ENCODE results near the gene ITPR1.

ITPR1 gene

DNA sequence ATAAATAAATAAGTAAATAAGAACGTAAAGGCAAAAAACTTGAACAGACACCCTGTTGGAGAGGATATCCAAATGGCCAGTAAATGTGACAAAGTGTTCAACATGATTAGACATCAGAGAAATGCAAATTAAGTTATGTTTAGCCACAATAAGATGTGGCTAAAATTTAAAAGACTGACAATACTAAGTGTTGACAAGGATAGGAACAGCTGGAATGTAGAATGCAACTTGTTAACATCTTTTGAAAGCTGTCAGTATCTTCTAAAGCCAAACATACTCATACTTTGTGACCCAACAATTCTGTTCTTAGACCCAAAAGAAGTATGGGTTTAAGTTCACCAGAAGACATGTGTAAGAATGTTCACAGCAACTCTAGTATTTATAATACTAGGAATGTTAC lies 197.1 kb downstream of the ITPR1 start:
- peaks cover 6% of the 10 kb centered on the region for H3K4me1 Mint-ChIP-seq
- H3K9me3 Mint-ChIP-seq, result peaks cover 1% of the 10 kb centered on the region
- peaks cover 62% of the 10 kb centered on the region for H3K36me3 Mint-ChIP-seq
- H3K27me3 Mint-ChIP-seq, result no peaks in the 10 kb centered on the region
- no peak overlapping the region for H3K27ac Mint-ChIP-seq
- DNase-seq (ENCODE audit: low spot score in 2 of 2) (no peak), ATAC-seq (ENCODE audit: low read depth) (no peak)
- no peak overlapping the region for H3K4me3 Mint-ChIP-seq

DNA sequence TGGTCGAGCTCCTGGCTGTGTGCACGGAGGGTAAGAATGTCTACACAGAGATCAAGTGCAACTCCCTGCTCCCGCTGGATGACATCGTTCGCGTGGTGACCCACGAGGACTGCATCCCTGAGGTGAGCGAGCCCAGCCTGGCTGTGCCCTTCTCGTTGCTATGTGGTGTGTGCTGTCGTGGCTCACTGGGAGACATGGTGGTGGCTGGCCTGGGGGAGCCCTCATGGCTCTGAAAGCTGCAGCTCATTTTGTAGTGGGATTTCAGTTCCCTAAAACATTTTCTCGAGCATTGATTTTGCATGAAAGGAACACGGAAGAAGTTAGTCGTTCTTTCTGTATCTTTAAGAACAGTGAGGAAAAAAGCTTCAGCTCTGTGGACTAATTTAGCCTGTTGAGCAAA lies 200.5 kb downstream of the ITPR1 start:
- Mint-ChIP-seq H3K36me3 (peaks cover 48% of the 10 kb centered on the region), H3K27ac (peak overlapping the region; percentile 35), H3K4me1 (peaks cover 12% of the 10 kb centered on the region), H3K9me3 (peaks cover 1% of the 10 kb centered on the region), H3K27me3 (no peaks in the 10 kb centered on the region), H3K4me3 (no peak overlapping the region)
- DNase-seq (ENCODE audit: low spot score in 2 of 2), result no peak
- peak; percentile 56 for ATAC-seq (ENCODE audit: low read depth)

DNA sequence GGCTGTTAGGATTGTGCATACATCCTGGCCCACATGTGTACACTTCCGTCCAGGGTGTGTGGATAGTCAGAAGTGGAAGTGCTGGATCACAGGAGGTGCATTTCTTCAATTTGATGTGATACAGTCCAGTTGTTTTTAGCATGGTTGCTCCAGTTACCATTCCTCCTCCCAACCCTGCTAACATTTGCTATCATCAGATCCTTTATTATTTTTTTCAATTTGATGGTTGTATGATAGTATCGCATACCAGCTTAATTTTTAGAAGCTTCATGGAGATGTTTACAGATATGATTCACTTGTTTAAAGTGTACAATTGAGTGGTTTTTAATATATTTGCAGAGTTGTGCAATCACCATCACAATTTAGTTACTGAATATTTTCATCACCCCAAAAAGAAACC lies 202.7 kb downstream of the ITPR1 start:
- DNase-seq (ENCODE audit: low spot score in 2 of 2) (no peak), ATAC-seq (ENCODE audit: low read depth) (no peak)
- Mint-ChIP-seq H3K27ac (peak overlapping the region; percentile 55), H3K4me1 (peaks cover 12% of the 10 kb centered on the region), H3K36me3 (peaks cover 45% of the 10 kb centered on the region), H3K27me3 (no peaks in the 10 kb centered on the region), H3K9me3 (no peaks in the 10 kb centered on the region), H3K4me3 (no peak overlapping the region)

DNA sequence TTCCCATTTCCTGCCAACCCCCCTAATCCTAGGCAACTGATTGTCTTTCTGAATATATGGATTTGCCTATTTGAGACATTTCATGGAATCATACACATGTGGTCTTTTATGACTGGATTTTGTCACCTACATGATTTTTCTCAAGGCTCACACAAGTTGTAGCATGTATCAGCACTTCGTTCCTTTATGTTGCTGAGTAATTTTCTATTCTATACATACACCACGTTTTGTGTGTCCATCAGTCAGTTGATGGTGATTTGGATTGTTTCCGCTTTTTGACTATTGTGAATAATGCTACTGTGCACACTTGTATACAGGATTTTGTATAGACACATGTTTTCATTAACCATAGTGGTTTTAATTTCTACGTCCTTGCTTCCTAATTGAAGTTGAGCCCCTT lies 203.1 kb downstream of the ITPR1 start:
- H3K9me3 Mint-ChIP-seq, result no peaks in the 10 kb centered on the region
- H3K36me3 Mint-ChIP-seq, result peaks cover 43% of the 10 kb centered on the region
- peak overlapping the region; percentile 55 for H3K27ac Mint-ChIP-seq
- no peak overlapping the region for H3K4me3 Mint-ChIP-seq
- no peaks in the 10 kb centered on the region for H3K27me3 Mint-ChIP-seq
- ATAC-seq (ENCODE audit: low read depth) (no peak), DNase-seq (ENCODE audit: low spot score in 2 of 2) (no peak)
- H3K4me1 Mint-ChIP-seq, result peaks cover 12% of the 10 kb centered on the region

DNA sequence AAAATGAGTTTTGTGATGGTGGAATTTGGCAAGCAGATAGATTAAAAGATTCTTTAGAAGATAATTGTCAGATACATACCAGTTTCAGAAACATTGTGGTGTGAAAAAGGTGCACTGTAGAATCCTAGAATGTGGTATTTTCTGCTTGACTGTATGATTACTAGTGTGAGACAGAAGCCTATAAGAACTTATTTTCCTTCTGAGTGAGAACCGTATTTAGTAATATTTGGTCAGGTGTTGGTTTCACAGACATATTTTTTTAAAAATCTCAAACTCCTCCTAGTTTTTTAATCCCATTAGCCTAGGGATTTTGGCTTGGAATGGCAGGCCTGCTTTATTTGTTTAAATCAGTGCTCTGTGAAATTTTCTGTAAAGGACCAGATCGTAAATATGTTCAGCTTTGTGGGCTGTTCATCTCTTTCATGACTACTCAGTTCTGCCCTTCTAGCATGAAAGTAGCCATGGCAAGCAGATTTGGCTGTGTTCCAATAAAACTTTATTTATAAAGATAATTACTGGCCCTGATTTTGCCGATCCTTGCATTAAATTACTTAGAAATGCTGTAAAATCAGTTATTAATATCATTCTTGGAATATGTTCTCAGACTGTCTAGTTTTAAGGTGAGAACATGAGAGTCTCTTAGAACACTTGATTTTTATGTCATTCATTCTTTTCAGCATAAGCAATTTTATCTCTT lies 205.1 kb downstream of the ITPR1 start:
- ATAC-seq (ENCODE audit: low read depth) (no peak), DNase-seq (ENCODE audit: low spot score in 2 of 2) (no peak)
- Mint-ChIP-seq H3K36me3 (peaks cover 44% of the 10 kb centered on the region), H3K4me3 (no peak overlapping the region), H3K9me3 (no peaks in the 10 kb centered on the region), H3K27me3 (no peaks in the 10 kb centered on the region), H3K4me1 (peaks cover 11% of the 10 kb centered on the region), H3K27ac (peak overlapping the region; percentile 45)

DNA sequence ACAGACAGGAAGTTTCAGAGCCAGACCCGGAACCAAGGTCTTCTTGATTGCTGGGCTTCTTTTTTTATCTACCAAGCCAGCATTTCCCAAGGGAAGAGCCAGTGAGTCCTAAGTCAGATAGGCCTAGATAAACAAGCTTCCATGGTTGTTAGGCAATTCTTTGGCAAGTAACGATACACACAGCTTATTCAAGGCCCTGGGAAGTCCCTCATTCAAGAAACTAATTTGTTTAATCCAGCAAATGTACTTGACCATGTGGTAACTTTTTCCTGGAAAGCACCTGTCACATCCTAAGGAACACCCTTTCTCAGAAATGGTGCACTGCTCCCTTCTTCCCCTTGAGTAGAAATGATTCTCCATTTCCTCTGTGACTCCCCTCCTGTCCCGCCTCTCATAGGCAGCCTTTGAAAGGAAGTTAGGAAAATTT lies 209.9 kb downstream of the ITPR1 start:
- DNase-seq (ENCODE audit: low spot score in 2 of 2), result no peak
- H3K4me3 Mint-ChIP-seq, result no peak overlapping the region
- peaks cover 48% of the 10 kb centered on the region for H3K36me3 Mint-ChIP-seq
- no peak for ATAC-seq (ENCODE audit: low read depth)
- no peaks in the 10 kb centered on the region for H3K27me3 Mint-ChIP-seq
- H3K9me3 Mint-ChIP-seq, result no peaks in the 10 kb centered on the region
- H3K4me1 Mint-ChIP-seq, result no peaks in the 10 kb centered on the region
- peak overlapping the region; percentile 15 for H3K27ac Mint-ChIP-seq

DNA sequence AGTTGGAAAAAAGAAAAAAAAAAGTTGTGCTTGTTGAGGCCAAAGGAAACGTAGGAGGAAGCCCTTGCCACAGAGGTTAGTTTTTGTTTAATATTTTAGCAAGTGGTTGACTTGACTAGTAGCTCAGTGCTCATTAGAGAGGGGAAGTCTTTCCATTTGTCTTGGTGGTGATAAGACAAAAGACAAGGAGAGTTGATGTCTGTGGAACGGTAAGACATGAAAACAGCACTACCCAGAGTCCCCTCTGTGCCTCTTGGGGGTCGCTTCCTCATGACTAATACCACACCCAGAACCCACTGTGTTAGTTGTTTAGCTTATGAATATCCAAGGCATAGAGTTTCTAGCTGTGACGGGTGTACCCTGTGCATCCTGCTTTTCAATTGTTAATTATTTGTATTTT lies 211.4 kb downstream of the ITPR1 start:
- DNase-seq (ENCODE audit: low spot score in 2 of 2) (no peak), ATAC-seq (ENCODE audit: low read depth) (no peak)
- Mint-ChIP-seq H3K36me3 (peaks cover 51% of the 10 kb centered on the region), H3K27ac (no peak overlapping the region), H3K9me3 (no peaks in the 10 kb centered on the region), H3K27me3 (no peaks in the 10 kb centered on the region), H3K4me1 (no peaks in the 10 kb centered on the region), H3K4me3 (no peak overlapping the region)

DNA sequence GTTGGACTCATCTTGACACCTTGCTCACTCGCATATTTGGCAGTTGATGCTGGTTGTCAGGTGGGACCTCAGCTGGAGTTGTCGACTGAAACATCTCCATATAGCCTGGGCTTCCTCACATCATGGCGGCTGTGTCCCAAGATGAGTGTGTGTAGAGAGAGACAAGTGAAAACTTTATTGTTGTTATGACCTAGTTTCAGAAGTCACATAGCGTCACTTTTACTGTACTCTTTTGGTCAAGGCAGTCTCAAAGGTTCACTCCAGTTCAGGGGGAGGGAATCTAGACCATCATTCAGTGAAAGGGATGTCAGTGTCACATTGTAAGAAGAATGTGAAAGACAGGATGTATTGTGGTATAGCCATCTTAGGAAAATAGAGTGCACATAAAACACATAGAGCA lies 214.2 kb downstream of the ITPR1 start:
- no peak overlapping the region for H3K4me3 Mint-ChIP-seq
- no peaks in the 10 kb centered on the region for H3K27me3 Mint-ChIP-seq
- H3K27ac Mint-ChIP-seq, result peak overlapping the region; percentile 53
- H3K9me3 Mint-ChIP-seq, result no peaks in the 10 kb centered on the region
- no peak for DNase-seq (ENCODE audit: low spot score in 2 of 2)
- peaks cover 45% of the 10 kb centered on the region for H3K36me3 Mint-ChIP-seq
- peaks cover 2% of the 10 kb centered on the region for H3K4me1 Mint-ChIP-seq
- no peak for ATAC-seq (ENCODE audit: low read depth)

DNA sequence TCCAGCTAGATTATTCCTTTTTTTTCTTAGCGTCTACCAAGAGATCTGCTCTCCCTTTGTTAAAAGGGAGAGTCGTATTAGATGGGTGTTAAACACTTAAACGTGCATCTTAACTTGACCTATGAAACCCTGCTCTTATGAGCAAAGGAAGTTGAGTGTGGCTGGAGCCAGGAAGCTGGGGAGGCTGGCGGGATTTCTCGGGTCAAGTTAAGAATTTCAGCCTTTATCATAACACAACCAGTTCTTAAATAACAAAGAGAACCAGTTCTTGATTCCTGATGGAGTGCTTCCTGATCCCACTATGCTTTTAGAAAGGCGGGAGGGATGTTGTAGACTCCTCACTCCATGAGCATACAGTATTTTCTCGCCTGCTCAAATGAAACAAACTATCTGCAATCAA lies 215.1 kb downstream of the ITPR1 start:
- DNase-seq (ENCODE audit: low spot score in 2 of 2) (no peak), ATAC-seq (ENCODE audit: low read depth) (no peak)
- peak overlapping the region; percentile 43 for H3K27ac Mint-ChIP-seq
- H3K9me3 Mint-ChIP-seq, result no peaks in the 10 kb centered on the region
- peaks cover 42% of the 10 kb centered on the region for H3K36me3 Mint-ChIP-seq
- no peaks in the 10 kb centered on the region for H3K27me3 Mint-ChIP-seq
- H3K4me1 Mint-ChIP-seq, result peaks cover 2% of the 10 kb centered on the region
- no peak overlapping the region for H3K4me3 Mint-ChIP-seq

DNA sequence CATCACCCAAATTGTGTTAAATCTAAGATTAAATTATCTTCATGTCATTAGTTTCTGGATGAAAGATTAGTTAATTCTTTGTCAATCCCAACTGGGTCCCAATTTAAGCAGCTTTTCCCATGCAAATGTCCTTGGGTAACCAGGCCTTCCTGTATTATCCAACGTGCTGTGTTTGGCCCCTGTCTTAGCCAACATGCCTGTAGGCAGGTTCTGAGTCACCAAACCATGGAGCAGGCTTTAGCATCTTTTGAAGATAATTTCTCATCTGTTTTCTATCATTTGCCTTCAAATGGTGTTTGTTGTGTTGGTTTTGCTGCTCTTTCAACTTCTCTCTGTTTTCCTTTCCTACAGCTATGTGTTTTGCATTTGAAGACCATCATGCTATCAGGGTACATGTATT lies 216.2 kb downstream of the ITPR1 start:
- H3K27me3 Mint-ChIP-seq, result no peaks in the 10 kb centered on the region
- ATAC-seq (ENCODE audit: low read depth) (no peak), DNase-seq (ENCODE audit: low spot score in 2 of 2) (no peak)
- H3K4me3 Mint-ChIP-seq, result no peak overlapping the region
- no peaks in the 10 kb centered on the region for H3K9me3 Mint-ChIP-seq
- peaks cover 44% of the 10 kb centered on the region for H3K36me3 Mint-ChIP-seq
- H3K27ac Mint-ChIP-seq, result peak overlapping the region; percentile 16
- H3K4me1 Mint-ChIP-seq, result peaks cover 2% of the 10 kb centered on the region

DNA sequence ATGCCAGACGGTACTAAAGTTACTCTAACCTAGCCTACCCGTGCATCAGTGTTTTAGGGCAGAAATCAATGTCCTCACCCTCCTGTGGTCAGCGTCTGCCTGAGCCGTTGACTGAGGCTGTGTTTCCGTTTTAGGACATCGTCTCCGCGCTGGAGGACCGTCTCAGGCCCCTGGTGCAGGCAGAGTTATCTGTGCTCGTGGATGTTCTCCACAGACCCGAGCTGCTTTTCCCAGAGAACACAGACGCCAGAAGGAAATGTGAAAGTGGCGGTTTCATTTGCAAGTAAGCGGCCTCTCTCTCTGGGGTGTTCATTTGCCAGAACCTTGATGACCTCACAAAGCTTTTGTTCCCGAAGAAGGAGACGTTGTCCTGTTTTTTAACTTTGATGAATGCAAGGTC lies 217.0 kb downstream of the ITPR1 start:
- no peak for ATAC-seq (ENCODE audit: low read depth)
- Mint-ChIP-seq H3K4me1 (peaks cover 2% of the 10 kb centered on the region), H3K9me3 (no peaks in the 10 kb centered on the region), H3K27me3 (no peaks in the 10 kb centered on the region), H3K36me3 (peaks cover 43% of the 10 kb centered on the region), H3K27ac (no peak overlapping the region), H3K4me3 (no peak overlapping the region)
- no peak for DNase-seq (ENCODE audit: low spot score in 2 of 2)

DNA sequence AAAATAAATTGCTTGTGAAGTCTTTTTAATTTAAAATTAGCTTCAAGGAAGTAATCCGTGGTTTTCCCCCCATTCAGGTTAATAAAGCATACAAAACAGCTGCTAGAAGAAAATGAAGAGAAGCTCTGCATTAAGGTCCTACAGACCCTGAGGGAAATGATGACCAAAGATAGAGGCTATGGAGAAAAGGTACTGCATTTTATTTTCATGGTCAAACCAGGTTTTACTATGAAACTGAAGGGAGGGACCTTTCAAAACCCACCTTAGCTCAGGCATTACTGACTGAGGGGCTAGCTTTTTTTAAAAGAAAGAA lies 218.5 kb downstream of the ITPR1 start:
- H3K36me3 Mint-ChIP-seq, result peaks cover 33% of the 10 kb centered on the region
- H3K9me3 Mint-ChIP-seq, result no peaks in the 10 kb centered on the region
- H3K4me1 Mint-ChIP-seq, result peaks cover 2% of the 10 kb centered on the region
- no peak overlapping the region for H3K4me3 Mint-ChIP-seq
- no peaks in the 10 kb centered on the region for H3K27me3 Mint-ChIP-seq
- DNase-seq (ENCODE audit: low spot score in 2 of 2) (no peak), ATAC-seq (ENCODE audit: low read depth) (no peak)
- H3K27ac Mint-ChIP-seq, result no peak overlapping the region

DNA sequence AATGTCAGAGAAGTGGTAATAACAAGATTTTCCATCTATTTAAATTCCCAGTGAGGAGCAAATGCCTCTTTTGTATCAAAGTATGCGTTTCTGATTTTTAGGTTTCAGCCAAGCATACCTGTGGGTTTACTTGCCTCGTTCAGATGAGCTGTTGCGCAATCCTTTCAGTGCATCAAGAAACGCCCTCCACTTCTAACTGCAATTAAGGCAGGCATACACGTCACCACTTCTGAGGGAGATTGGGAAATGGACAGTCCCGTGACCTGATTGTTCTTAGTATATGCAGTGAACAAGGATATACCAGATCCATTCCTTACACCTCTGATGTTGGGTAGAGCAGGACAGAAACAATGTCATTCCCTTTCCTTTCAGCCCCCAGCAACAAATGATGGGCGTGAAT lies 219.0 kb downstream of the ITPR1 start:
- no peak overlapping the region for H3K27ac Mint-ChIP-seq
- H3K27me3 Mint-ChIP-seq, result no peaks in the 10 kb centered on the region
- H3K4me1 Mint-ChIP-seq, result peaks cover 2% of the 10 kb centered on the region
- H3K4me3 Mint-ChIP-seq, result no peak overlapping the region
- DNase-seq (ENCODE audit: low spot score in 2 of 2), result no peak
- no peaks in the 10 kb centered on the region for H3K9me3 Mint-ChIP-seq
- no peak for ATAC-seq (ENCODE audit: low read depth)
- H3K36me3 Mint-ChIP-seq, result peaks cover 35% of the 10 kb centered on the region

DNA sequence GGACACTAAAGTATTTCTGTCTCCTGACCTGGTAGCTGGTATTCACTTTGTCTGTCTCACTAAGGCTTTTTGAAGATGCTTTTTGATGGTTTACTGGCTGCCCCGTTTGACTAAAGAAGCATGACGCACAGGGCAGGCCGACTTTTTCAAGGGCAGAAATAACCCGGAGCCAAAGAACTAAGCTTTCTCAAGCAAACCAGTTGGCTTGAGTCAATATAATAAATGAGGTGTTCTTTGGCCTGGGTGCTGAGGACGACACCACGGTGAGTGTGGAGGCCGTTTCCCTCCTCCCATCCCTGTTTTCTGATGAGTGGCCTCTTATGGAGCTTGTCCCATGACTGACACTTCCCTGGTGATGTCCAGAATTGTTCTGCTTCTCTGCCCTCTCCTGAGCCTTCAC lies 220.9 kb downstream of the ITPR1 start:
- no peak for ATAC-seq (ENCODE audit: low read depth)

DNA sequence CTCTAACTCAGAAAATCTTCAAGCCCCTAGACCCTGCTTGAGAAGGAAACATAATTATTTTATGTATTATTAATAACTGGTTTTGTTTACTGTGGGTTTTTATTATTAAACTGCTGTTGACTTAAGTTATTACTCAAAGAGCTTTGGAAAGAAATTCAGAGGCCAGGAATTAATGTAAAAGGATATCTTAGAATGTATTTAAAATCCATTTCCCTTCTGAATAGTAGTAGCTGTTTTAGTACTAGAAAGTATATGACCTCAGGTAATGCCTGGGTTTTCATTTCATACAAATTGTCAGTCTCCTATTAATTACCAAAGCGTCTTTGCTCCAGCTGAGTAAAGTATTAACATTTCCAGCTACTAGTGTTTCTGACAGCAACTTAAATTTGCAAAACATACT lies 223.1 kb downstream of the ITPR1 start:
- peaks cover under 1% of the 10 kb centered on the region for H3K4me1 Mint-ChIP-seq
- H3K9me3 Mint-ChIP-seq, result no peaks in the 10 kb centered on the region
- H3K27me3 Mint-ChIP-seq, result no peaks in the 10 kb centered on the region
- no peak overlapping the region for H3K4me3 Mint-ChIP-seq
- no peak overlapping the region for H3K27ac Mint-ChIP-seq
- peaks cover 31% of the 10 kb centered on the region for H3K36me3 Mint-ChIP-seq
- DNase-seq (ENCODE audit: low spot score in 2 of 2) (no peak), ATAC-seq (ENCODE audit: low read depth) (no peak)

More for the DNA sequence above, 220.9 kb downstream of the ITPR1 start:
- no peak for DNase-seq (ENCODE audit: low spot score in 2 of 2)
- Mint-ChIP-seq H3K36me3 (peaks cover 34% of the 10 kb centered on the region), H3K27me3 (no peaks in the 10 kb centered on the region), H3K4me3 (no peak overlapping the region), H3K9me3 (no peaks in the 10 kb centered on the region), H3K4me1 (peaks cover 2% of the 10 kb centered on the region), H3K27ac (no peak overlapping the region)

Data from memory B cell (primary cell).